ENCODE results near the gene KRTAP12-1. TPM values are rescaled to one million over a fixed set of nuclear protein-coding genes. Genes with fewer than 3 reads are reported as not detected.
A peak's percentile ranks its signal among the peaks of the same experiment; 100 is the strongest.

KRTAP12-1 gene
- total RNA-seq, 1 experiment from 2014 or later, result 0.63 TPM

- ChIA-PET CTCF (no interaction called here), POLR2A (interaction anchor here (0.7 kb wide), 1 partner anchor 142 kb away, joined by 3 read pairs; no protein-coding TSS in a partner anchor)
- H3K4me3 Mint-ChIP-seq, result no peak overlapping the region
- peaks cover 22% of the 10 kb centered on the region for H3K9me3 Mint-ChIP-seq
- peaks cover 35% of the 10 kb centered on the region for H3K4me1 Mint-ChIP-seq
- ATAC-seq (no peak), DNase-seq (ENCODE audit: low spot score) (no peak)
- H3K27ac Mint-ChIP-seq, result no peak overlapping the region
- no peak for TF ChIP-seq PRDM15 (CRISPR knock-in tag; IDR thresholded peaks at IDR 0.05)
- peak; percentile 58 for TF ChIP-seq GTF2I (CRISPR knock-in tag; conservative IDR thresholded peaks at IDR 0.05)
- TF ChIP-seq ATF3 (CRISPR knock-in tag; conservative IDR thresholded peaks at IDR 0.05), result no peak
- no peak for TF ChIP-seq TCF7 (CRISPR knock-in tag; IDR thresholded peaks at IDR 0.05; ENCODE audit: low read depth)
- no peak for TF ChIP-seq E2F4 (CRISPR knock-in tag; IDR thresholded peaks at IDR 0.05; ENCODE audit: borderline replicate concordance, low read depth)
- TF ChIP-seq HMGXB4 (CRISPR knock-in tag; IDR thresholded peaks at IDR 0.05), result no peak
- no peak for TF ChIP-seq E2F1 (CRISPR knock-in tag; IDR thresholded peaks at IDR 0.05)
- TF ChIP-seq ATF1 (CRISPR knock-in tag; IDR thresholded peaks at IDR 0.05), result no peak
- H3K27me3 Mint-ChIP-seq (ENCODE audit: low read depth), result peaks cover under 1% of the 10 kb centered on the region; the same call in 1 of the 2 replicates
- peaks cover 23% of the 10 kb centered on the region for H3K36me3 Mint-ChIP-seq
Observed at GRCh38 chr21:44692798-44693512, 11.0 kb upstream of the KRTAP12-1 start.

GRCh38 chr21:44691686-44692085, 9.7 kb upstream of the KRTAP12-1 start:
- Mint-ChIP-seq H3K4me3 (no peak overlapping the region), H3K4me1 (peaks cover 35% of the 10 kb centered on the region), H3K36me3 (peaks cover 23% of the 10 kb centered on the region), H3K27me3 (ENCODE audit: low read depth) (peaks cover 3% of the 10 kb centered on the region; the same call in 1 of the 2 replicates), H3K9me3 (peaks cover 22% of the 10 kb centered on the region), H3K27ac (no peak overlapping the region)
- ATAC-seq (no peak), DNase-seq (ENCODE audit: low spot score) (no peak)
- POLR2A ChIA-PET, result interaction anchor here (1.2 kb wide), 1 partner anchor 331 kb away, joined by 3 read pairs; no protein-coding TSS in a partner anchor
- CTCF ChIA-PET, result no interaction called here
- no peak for TF ChIP-seq ZNF138 (CRISPR knock-in tag; conservative IDR thresholded peaks at IDR 0.05)
- no peak for TF ChIP-seq HMGXB4 (CRISPR knock-in tag; IDR thresholded peaks at IDR 0.05)
- no peak for TF ChIP-seq GTF2I (CRISPR knock-in tag; conservative IDR thresholded peaks at IDR 0.05)
- no peak for TF ChIP-seq USF1 (CRISPR knock-in tag; IDR thresholded peaks at IDR 0.05)
- no peak for TF ChIP-seq ZNF425 (CRISPR knock-in tag; conservative IDR thresholded peaks at IDR 0.05)
- no peak for TF ChIP-seq AFF4 (CRISPR knock-in tag; IDR thresholded peaks at IDR 0.05; ENCODE audit: borderline replicate concordance)
- TF ChIP-seq ERG (CRISPR knock-in tag; IDR thresholded peaks at IDR 0.05), result no peak
